Gastrocnemius medialis (tissue), 4 donors: ENCODE data around the gene ADARB1. TPM values are rescaled to one million over a fixed set of nuclear protein-coding genes. Genes with fewer than 3 reads are reported as not detected.

Source experiments
- ATAC-seq, 2 donors: fragments of 150-250 bp; one replicate each; pipeline ENCODE4 v1.9.1; 2016
- DNase-seq, 2 donors: peaks; one replicate each; pipeline ENCODE4 v3.0.0-alpha.2; 2019
- H3K27ac ChIP-seq, 4 donors: fragments of 200-600 bp; sonication (generic); 1 replicate in 1 of 4; 2 replicates in 3 of 4; pipeline ENCODE4 v1.5.1; 2016 to 2018; ENCODE audit warnings: mild to moderate bottlenecking in 2 of 4, moderate library complexity in 1 of 4
- H3K27me3 ChIP-seq, 3 donors: fragments of 200-600 bp; sonication (generic) in 2 of 3; 1 replicate in 1 of 3; 2 replicates in 2 of 3; pipeline versions ENCODE4 v1.5.1 to v1.6.0; 2016 to 2019; ENCODE audit warnings: mild to moderate bottlenecking in 1 of 3, moderate library complexity in 1 of 3
- H3K36me3 ChIP-seq, 2 donors: fragments of 200-600 bp; sonication (generic) in 1 of 2; one replicate each; pipeline ENCODE4 v1.5.1; 2017 to 2018
- H3K4me1 ChIP-seq, 2 donors: fragments of 200-600 bp; sonication (generic) in 1 of 2; one replicate each; pipeline ENCODE4 v1.5.1; 2016 to 2017; ENCODE audit warnings: mild to moderate bottlenecking in 2 of 2
- H3K4me3 ChIP-seq, 4 donors: fragments of 200-600 bp; sonication (generic) in 3 of 4; 1 replicate in 1 of 4; 2 replicates in 3 of 4; pipeline ENCODE4 v1.5.1; 2016 to 2019; ENCODE audit warnings: mild to moderate bottlenecking in 2 of 4
- H3K9me3 ChIP-seq, 3 donors: fragments of 200-600 bp; sonication (generic) in 2 of 3; 1 replicate in 1 of 3; 2 replicates in 2 of 3; pipeline ENCODE4 v1.5.1; 2016 to 2019
- POLR2A ChIP-seq, 2 donors: fragments of 450-650 bp; IDR thresholded peaks; one replicate each; pipeline ENCODE4 v1.6.1; 2017; ENCODE audit warnings: antibody characterized with exemption in 2 of 2, mild to moderate bottlenecking in 2 of 2, moderate library complexity in 2 of 2
- in situ Hi-C, 4 donors: fragments of 200-750 bp; cut with MboI; loops; one replicate each; pipeline versions ENCODE4 v1.15.0 to v1.8.0; 2017; ENCODE audit warnings: low sequenced_read_pairs in 4 of 4
- intact Hi-C: fragments of 100-400 bp; cut with DNase I; formaldehyde crosslinking; loops from one replicate; pipeline ENCODE4 v1.15.1; 2023; ENCODE audit warnings: low total_unique reads
- total RNA-seq, 4 donors: library from RNA; depleted of rRNA; stranded (reverse); fragments of >200 nt; gene quantifications; one replicate each; pipeline versions ENCODE4 v1.1.0 to v1.2.3, GENCODE V29; 2016
- TF ChIP-seq, protein P1 (sequence below), 5 experiments: fragments of 450-650 bp in 3 of 5; fragments of 200-600 bp in 2 of 5; sonication (generic) in 2 of 5; IDR thresholded peaks in 4 of 5; conservative IDR thresholded peaks in 1 of 5; 1 replicate in 4 of 5; 2 replicates in 1 of 5; pipeline ENCODE4 v1.5.1; 2016 to 2019; ENCODE audit warnings: antibody characterized with exemption in 5 of 5, mild to moderate bottlenecking in 3 of 5, moderate library complexity in 3 of 5

The ADARB1 gene
- total RNA-seq, 4 donors from 2014 or later, result 5.9 to 11.5 (median 6.9) TPM

DNA sequence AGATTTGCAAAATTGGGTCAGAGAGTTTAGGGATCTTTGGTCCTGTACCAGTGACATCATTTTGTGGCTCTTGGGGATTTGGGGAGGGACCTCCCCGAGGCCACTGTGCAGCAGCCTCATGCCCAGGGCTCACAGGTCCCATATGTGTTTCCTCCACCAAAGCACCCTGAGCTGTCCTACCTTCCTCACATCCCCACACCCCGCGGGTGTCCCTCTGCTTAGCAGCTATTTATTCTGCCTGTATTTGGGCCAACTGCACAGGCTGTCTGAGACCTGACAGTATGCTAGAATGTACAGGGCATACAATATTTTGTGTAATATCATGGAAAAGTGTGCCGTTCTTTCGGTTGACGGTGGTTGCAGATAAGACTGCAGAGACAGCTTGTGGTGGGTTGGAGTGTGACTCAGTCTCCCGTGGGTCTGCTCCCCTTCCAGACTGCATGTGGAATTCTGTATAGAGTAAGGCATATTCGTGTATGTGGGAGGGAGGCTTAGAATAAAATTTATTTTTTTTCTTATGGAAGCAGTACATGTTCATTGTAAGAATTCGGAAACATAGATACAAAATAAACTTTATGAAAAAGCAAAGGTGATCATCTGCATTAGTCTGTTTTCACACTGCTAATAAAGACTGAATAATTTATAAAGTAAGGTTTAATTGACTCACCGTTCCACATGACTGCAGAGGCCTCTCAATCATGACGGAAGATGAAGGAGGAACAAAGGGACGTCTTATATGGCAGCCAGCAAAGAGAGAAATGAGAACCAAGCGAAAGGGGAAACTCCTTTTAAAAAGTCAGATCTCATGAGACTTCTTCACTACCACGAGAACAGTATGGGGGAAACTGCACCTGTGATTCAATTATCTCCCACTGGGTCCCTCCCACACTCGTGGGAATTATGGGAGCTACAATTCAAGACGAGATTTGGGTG is 84.4 kb downstream of the ADARB1 start:
- Histone ChIP-seq H3K9me3 (no peaks in the 10 kb centered on the region), H3K36me3 (no peaks in the 10 kb centered on the region), H3K4me3 (no peak overlapping the region), H3K27me3 (no peaks in the 10 kb centered on the region), H3K27ac (no peak overlapping the region), H3K4me1 (peaks cover 27 to 35% of the 10 kb centered on the region in 2 donors)
- in situ Hi-C loops (no loop called here), intact Hi-C loops (no loop called here)
- TF ChIP-seq POLR2A (IDR thresholded peaks at IDR 0.05), result no peak
- TF ChIP-seq, protein P1, sequence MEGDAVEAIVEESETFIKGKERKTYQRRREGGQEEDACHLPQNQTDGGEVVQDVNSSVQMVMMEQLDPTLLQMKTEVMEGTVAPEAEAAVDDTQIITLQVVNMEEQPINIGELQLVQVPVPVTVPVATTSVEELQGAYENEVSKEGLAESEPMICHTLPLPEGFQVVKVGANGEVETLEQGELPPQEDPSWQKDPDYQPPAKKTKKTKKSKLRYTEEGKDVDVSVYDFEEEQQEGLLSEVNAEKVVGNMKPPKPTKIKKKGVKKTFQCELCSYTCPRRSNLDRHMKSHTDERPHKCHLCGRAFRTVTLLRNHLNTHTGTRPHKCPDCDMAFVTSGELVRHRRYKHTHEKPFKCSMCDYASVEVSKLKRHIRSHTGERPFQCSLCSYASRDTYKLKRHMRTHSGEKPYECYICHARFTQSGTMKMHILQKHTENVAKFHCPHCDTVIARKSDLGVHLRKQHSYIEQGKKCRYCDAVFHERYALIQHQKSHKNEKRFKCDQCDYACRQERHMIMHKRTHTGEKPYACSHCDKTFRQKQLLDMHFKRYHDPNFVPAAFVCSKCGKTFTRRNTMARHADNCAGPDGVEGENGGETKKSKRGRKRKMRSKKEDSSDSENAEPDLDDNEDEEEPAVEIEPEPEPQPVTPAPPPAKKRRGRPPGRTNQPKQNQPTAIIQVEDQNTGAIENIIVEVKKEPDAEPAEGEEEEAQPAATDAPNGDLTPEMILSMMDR (IDR thresholded peaks at IDR 0.05 in 4 of 5, conservative IDR thresholded peaks at IDR 0.05 in 1 of 5), result no peak
- no peak for DNase-seq
- no peak for ATAC-seq

DNA sequence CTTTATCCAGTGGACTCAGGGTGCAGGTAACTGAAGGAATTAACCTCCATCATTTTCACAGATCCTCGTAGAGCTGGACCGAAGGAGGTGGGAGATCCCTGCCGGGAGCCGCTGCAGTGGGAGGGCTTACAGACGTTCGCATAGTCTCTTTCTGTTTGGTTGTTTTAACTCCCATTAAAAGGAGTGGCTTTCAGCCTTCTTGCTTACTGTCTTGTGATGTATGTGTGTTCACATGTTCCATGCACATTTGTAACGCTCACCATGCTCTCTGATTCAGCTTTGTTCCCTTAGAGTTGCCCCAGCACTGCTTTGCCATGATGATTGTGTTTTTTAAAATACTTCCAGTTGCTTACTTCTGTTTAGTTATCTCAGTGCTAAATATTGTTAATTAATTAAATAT is 85.8 kb downstream of the ADARB1 start:
- in situ Hi-C loops, result no loop called here
- Histone ChIP-seq H3K9me3 (no peaks in the 10 kb centered on the region), H3K4me1 (peaks cover 37 to 43% of the 10 kb centered on the region in 2 donors), H3K27me3 (no peaks in the 10 kb centered on the region), H3K4me3 (no peak overlapping the region), H3K36me3 (no peaks in the 10 kb centered on the region), H3K27ac (no peak overlapping the region)
- intact Hi-C loops, result no loop called here
- TF ChIP-seq POLR2A (IDR thresholded peaks at IDR 0.05), result no peak
- TF ChIP-seq, protein P1 (IDR thresholded peaks at IDR 0.05 in 4 of 5, conservative IDR thresholded peaks at IDR 0.05 in 1 of 5), result no peak
- no peak for DNase-seq
- ATAC-seq, result no peak

DNA sequence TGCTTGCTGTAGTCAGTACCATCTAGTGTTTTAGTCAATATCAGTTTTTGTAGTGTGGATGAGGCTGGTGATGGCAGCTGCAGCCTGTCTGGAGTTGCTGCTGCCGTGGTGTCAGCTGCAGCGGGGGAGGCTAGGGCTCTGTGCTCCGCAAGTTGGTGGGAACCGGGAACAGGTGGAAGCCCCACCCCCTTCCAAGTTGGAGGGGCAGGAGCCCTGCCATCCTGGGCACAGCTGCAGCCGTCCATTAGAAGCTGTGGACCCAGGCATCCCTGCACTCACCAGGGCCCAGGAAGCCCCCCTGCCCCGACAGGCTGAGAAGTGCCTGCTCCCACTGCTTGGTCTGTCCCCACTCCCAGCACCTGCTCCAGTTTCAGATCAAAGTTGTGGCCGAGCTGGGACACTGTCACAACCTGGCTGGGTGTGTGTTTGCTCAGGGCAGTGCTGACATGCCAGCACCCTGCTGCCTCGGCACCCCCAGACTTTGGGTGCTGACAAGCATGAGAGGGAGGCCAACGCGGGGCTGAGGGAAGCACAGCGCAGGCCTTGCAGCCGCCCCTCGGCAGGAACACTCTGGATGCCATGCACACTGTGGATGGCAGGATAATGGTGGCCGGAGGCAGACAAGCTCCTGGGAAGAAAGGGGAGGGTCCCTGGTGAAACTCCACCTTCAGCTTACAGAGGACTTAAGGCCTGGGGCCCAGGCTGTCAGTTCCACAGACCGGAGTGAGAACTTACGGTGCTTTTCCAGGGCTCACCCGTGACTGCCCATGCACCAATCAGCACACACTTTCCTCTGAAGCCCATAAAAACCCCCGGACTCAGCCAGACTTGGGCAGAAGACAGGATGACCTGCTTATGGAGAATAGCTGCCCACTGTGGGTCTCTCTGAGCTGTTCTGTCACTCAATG is 86.9 kb downstream of the ADARB1 start:
- intact Hi-C loops (no loop called here), in situ Hi-C loops (no loop called here)
- no peak overlapping the region for H3K27ac ChIP-seq
- no peak overlapping the region for H3K4me3 ChIP-seq
- TF ChIP-seq POLR2A (IDR thresholded peaks at IDR 0.05), result no peak
- TF ChIP-seq, protein P1 (IDR thresholded peaks at IDR 0.05 in 4 of 5, conservative IDR thresholded peaks at IDR 0.05 in 1 of 5), result no peak
- H3K4me1 ChIP-seq, result peaks cover 37 to 43% of the 10 kb centered on the region in 2 donors
- H3K9me3 ChIP-seq, result no peaks in the 10 kb centered on the region
- DNase-seq (no peak), ATAC-seq (no peak)
- no peaks in the 10 kb centered on the region for H3K36me3 ChIP-seq
- no peaks in the 10 kb centered on the region for H3K27me3 ChIP-seq

DNA sequence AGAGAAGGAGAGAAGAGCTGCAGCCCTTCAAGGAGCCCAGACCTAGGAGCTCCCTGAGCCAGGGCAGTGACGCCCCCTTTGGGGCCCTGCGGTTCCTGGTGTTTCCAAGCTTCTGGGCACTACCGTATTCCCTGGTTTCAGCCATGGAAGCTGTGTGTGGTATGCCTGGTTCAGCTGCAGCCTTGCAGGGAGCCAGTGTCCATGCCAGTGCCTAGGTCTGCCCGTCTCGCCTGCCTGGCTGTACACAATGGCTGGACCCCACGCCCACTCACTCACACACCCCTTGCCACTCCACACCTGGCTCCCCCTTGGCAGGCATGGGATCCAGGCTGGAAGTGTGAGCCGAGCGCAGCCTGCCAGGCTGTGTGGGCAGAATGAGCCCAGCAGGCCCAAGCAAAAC is 87.7 kb downstream of the ADARB1 start:
- H3K4me1 ChIP-seq, result peaks cover 41 to 51% of the 10 kb centered on the region in 2 donors

More for the DNA sequence above, 87.7 kb downstream of the ADARB1 start:
- Histone ChIP-seq H3K4me3 (no peak overlapping the region), H3K36me3 (no peaks in the 10 kb centered on the region), H3K27ac (peak overlapping the region in 1 of 4 donors; percentile 87), H3K27me3 (no peaks in the 10 kb centered on the region), H3K9me3 (no peaks in the 10 kb centered on the region)
- ATAC-seq (no peak), DNase-seq (no peak)
- in situ Hi-C loops, result no loop called here
- TF ChIP-seq, protein P1 (IDR thresholded peaks at IDR 0.05 in 4 of 5, conservative IDR thresholded peaks at IDR 0.05 in 1 of 5), result no peak
- no peak for TF ChIP-seq POLR2A (IDR thresholded peaks at IDR 0.05)
- intact Hi-C loops, result no loop called here
